ENCODE data around the gene NTRK1. TPM values are rescaled to one million over a fixed set of nuclear protein-coding genes. Genes with fewer than 3 reads are reported as not detected.

NTRK1 gene
- polyA plus RNA-seq, 1 of the 3 experiments (the other 2 are of a cell fraction): 0.97 TPM

DNA sequence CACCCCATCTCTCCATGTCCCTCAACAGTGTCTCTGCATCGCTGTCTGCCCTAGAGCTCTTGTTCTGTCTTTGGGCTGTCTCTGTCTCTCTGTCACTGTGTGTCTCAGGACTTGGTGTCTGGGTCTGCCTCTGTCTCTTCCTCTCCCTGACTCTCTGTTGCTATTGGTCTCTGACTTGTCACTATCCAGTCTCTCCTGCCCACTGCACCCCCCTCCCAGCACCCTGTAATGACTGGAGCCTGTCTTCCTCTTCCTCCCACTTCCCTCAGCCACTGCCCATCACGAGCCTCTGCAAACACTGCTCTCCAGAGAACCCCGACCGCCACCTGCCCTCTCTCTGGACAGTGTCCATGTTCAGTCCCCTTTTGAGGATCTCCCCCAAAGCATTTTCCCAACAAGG, 45.0 kb downstream of the NTRK1 start:
- no peak overlapping the region for H2AFZ ChIP-seq (ENCODE audit: low read depth)
- H3K9me3 ChIP-seq: no peaks in the 10 kb centered on the region
- H3K27ac ChIP-seq (ENCODE audit: low read depth in 2 of 2, low read length in 1 of 2): no peak overlapping the region
- TF ChIP-seq EP300 (IDR thresholded peaks at IDR 0.05; ENCODE audit: borderline replicate concordance in 1 of 2, low read depth in 1 of 2, low read length in 1 of 2) (no peak), NFIC (IDR thresholded peaks at IDR 0.05; ENCODE audit: borderline replicate concordance) (no peak), RCOR1 (IDR thresholded peaks at IDR 0.05; ENCODE audit: low read length) (no peak), SIN3A (IDR thresholded peaks at IDR 0.05; ENCODE audit: borderline replicate concordance, low read depth, low read length) (no peak), JUND (IDR thresholded peaks at IDR 0.05) (no peak), RFX5 (IDR thresholded peaks at IDR 0.05; ENCODE audit: low read length) (no peak), RAD21 (IDR thresholded peaks at IDR 0.05; ENCODE audit: low read length) (no peak), NRF1 (IDR thresholded peaks at IDR 0.05; ENCODE audit: low read depth, low read length) (no peak)
- TF ChIP-seq, protein P1, sequence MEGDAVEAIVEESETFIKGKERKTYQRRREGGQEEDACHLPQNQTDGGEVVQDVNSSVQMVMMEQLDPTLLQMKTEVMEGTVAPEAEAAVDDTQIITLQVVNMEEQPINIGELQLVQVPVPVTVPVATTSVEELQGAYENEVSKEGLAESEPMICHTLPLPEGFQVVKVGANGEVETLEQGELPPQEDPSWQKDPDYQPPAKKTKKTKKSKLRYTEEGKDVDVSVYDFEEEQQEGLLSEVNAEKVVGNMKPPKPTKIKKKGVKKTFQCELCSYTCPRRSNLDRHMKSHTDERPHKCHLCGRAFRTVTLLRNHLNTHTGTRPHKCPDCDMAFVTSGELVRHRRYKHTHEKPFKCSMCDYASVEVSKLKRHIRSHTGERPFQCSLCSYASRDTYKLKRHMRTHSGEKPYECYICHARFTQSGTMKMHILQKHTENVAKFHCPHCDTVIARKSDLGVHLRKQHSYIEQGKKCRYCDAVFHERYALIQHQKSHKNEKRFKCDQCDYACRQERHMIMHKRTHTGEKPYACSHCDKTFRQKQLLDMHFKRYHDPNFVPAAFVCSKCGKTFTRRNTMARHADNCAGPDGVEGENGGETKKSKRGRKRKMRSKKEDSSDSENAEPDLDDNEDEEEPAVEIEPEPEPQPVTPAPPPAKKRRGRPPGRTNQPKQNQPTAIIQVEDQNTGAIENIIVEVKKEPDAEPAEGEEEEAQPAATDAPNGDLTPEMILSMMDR (IDR thresholded peaks at IDR 0.05): no peak
- TF ChIP-seq, protein P2, sequence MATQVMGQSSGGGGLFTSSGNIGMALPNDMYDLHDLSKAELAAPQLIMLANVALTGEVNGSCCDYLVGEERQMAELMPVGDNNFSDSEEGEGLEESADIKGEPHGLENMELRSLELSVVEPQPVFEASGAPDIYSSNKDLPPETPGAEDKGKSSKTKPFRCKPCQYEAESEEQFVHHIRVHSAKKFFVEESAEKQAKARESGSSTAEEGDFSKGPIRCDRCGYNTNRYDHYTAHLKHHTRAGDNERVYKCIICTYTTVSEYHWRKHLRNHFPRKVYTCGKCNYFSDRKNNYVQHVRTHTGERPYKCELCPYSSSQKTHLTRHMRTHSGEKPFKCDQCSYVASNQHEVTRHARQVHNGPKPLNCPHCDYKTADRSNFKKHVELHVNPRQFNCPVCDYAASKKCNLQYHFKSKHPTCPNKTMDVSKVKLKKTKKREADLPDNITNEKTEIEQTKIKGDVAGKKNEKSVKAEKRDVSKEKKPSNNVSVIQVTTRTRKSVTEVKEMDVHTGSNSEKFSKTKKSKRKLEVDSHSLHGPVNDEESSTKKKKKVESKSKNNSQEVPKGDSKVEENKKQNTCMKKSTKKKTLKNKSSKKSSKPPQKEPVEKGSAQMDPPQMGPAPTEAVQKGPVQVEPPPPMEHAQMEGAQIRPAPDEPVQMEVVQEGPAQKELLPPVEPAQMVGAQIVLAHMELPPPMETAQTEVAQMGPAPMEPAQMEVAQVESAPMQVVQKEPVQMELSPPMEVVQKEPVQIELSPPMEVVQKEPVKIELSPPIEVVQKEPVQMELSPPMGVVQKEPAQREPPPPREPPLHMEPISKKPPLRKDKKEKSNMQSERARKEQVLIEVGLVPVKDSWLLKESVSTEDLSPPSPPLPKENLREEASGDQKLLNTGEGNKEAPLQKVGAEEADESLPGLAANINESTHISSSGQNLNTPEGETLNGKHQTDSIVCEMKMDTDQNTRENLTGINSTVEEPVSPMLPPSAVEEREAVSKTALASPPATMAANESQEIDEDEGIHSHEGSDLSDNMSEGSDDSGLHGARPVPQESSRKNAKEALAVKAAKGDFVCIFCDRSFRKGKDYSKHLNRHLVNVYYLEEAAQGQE (IDR thresholded peaks at IDR 0.05; ENCODE audit: low read depth, low read length): no peak
- TF ChIP-seq, protein P3, sequence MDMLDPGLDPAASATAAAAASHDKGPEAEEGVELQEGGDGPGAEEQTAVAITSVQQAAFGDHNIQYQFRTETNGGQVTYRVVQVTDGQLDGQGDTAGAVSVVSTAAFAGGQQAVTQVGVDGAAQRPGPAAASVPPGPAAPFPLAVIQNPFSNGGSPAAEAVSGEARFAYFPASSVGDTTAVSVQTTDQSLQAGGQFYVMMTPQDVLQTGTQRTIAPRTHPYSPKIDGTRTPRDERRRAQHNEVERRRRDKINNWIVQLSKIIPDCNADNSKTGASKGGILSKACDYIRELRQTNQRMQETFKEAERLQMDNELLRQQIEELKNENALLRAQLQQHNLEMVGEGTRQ (IDR thresholded peaks at IDR 0.05; ENCODE audit: borderline replicate concordance, low read depth, low read length): no peak
- CTCF ChIA-PET: no interaction called here
- no peaks in the 10 kb centered on the region for H4K20me1 ChIP-seq (ENCODE audit: insufficient read depth)
- H3K27me3 ChIP-seq (ENCODE audit: insufficient read depth): no peaks in the 10 kb centered on the region
- POLR2A ChIA-PET: no interaction called here
- H3K79me2 ChIP-seq (ENCODE audit: insufficient read depth): no peaks in the 10 kb centered on the region
- 67% methylated on average over 4 of the region's 4 CpGs for WGBS (ENCODE audit: low lambda C conversion rate)
- peaks cover 0 to 13% of the 10 kb centered on the region in 2 experiments; a peak in 1 of 4 replicates for H3K4me1 ChIP-seq (ENCODE audit: control insufficient read depth in 1 of 2, insufficient read depth in 2 of 2, low read depth in 1 of 2, low read length in 1 of 2)
- DNase-seq: no peak
- no peak overlapping the region for H3K4me3 ChIP-seq (ENCODE audit: low read depth in 2 of 2, low read length in 1 of 2)
- no peaks in the 10 kb centered on the region for H3K9me2 ChIP-seq
- no peaks in the 10 kb centered on the region for H3F3A ChIP-seq (replicated peaks; ENCODE audit: insufficient read depth)
- H3K36me3 ChIP-seq (replicated peaks in 1 of 2; ENCODE audit: control insufficient read depth in 1 of 2, insufficient read depth in 2 of 2, low read length in 1 of 2): no peaks in the 10 kb centered on the region
- H3K4me2 ChIP-seq: no peak overlapping the region
- no peak overlapping the region for H3K9ac ChIP-seq
